ENCODE data around the gene FBH1. TPM values are rescaled to one million over a fixed set of nuclear protein-coding genes. Genes with fewer than 3 reads are reported as not detected.

Gene FBH1
- total and polyA plus RNA-seq, 4 donors, result 19.9 to 58.4 (median 48.1) TPM

GRCh38 chr10:5930272-5930671 lies 40.2 kb downstream of the FBH1 start:
- no peak for DNase-seq (ENCODE audit: low spot score)
- Histone ChIP-seq H3K4me3 (ENCODE audit: low read depth in 1 of 3, low read length in 3 of 3) (no peak overlapping the region), H3K27me3 (ENCODE audit: control insufficient read depth in 4 of 4, insufficient read depth in 4 of 4, low read length in 3 of 4) (no peaks in the 10 kb centered on the region), H3K9me3 (ENCODE audit: control insufficient read depth in 4 of 4, low read length in 3 of 4) (no peaks in the 10 kb centered on the region), H3K4me1 (ENCODE audit: control insufficient read depth in 4 of 4, insufficient read depth in 4 of 4, low read length in 3 of 4) (peaks cover 10 to 36% (median 22%) of the 10 kb centered on the region in 4 donors), H3K9ac (ENCODE audit: low read depth in 1 of 2, low read length in 2 of 2) (no peak overlapping the region), H3K27ac (ENCODE audit: low read depth in 1 of 2, low read length in 2 of 2) (peak overlapping the region; percentile 75 to 84), H3K36me3 (ENCODE audit: control insufficient read depth in 4 of 4, insufficient read depth in 3 of 4, low read depth in 1 of 4, low read length in 3 of 4) (peaks cover 2 to 30% (median 18%) of the 10 kb centered on the region in 4 donors)
- WGBS, result 38% methylated on average over 11 of the region's 11 CpGs
- TF ChIP-seq GABPA (IDR thresholded peaks at IDR 0.05 in 1 of 2, conservative IDR thresholded peaks at IDR 0.05 in 1 of 2) (peak in 1 of 2 donors; percentile 57), CTCF (IDR thresholded peaks at IDR 0.05; ENCODE audit: low read depth, low read length, missing input control) (no peak), FOXA2 (IDR thresholded peaks at IDR 0.05) (peak; percentile 43), HNF4G (IDR thresholded peaks at IDR 0.05) (peak; percentile 39), FOXA1 (IDR thresholded peaks at IDR 0.05) (peak; percentile 48), EGR1 (IDR thresholded peaks at IDR 0.05; ENCODE audit: low read depth in 2 of 2) (peak in 1 of 2 donors; percentile 35), RXRA (IDR thresholded peaks at IDR 0.05) (peak; percentile 74 to 92), JUND (IDR thresholded peaks at IDR 0.05) (peak; percentile 35 to 71), MAX (IDR thresholded peaks at IDR 0.05) (peak; percentile 87), YY1 (IDR thresholded peaks at IDR 0.05) (peak; percentile 95), TAF1 (conservative IDR thresholded peaks at IDR 0.05) (no peak), REST (IDR thresholded peaks at IDR 0.05) (peak; percentile 67), ZBTB33 (IDR thresholded peaks at IDR 0.05) (peak; percentile 75), SP1 (IDR thresholded peaks at IDR 0.05) (peak; percentile 71), NR2F2 (IDR thresholded peaks at IDR 0.05) (no peak), ATF3 (IDR thresholded peaks at IDR 0.05) (peak; percentile 57), HNF4A (conservative IDR thresholded peaks at IDR 0.05) (peak; percentile 63 to 82), RAD21 (IDR thresholded peaks at IDR 0.05) (peak; percentile 51 to 63)
